ENCODE results near the gene ZC3H7B. TPM values are rescaled to one million over a fixed set of nuclear protein-coding genes. Genes with fewer than 3 reads are reported as not detected.
"Not testable (repeated sequence)": the region's sequence is repeated elsewhere in the genome, so short reads cannot be mapped to it uniquely, and the experiment has no call there.

ZC3H7B gene
- total and polyA plus RNA-seq, 2 experiments from 2014 or later: 5.4 to 54.9 TPM

DNA sequence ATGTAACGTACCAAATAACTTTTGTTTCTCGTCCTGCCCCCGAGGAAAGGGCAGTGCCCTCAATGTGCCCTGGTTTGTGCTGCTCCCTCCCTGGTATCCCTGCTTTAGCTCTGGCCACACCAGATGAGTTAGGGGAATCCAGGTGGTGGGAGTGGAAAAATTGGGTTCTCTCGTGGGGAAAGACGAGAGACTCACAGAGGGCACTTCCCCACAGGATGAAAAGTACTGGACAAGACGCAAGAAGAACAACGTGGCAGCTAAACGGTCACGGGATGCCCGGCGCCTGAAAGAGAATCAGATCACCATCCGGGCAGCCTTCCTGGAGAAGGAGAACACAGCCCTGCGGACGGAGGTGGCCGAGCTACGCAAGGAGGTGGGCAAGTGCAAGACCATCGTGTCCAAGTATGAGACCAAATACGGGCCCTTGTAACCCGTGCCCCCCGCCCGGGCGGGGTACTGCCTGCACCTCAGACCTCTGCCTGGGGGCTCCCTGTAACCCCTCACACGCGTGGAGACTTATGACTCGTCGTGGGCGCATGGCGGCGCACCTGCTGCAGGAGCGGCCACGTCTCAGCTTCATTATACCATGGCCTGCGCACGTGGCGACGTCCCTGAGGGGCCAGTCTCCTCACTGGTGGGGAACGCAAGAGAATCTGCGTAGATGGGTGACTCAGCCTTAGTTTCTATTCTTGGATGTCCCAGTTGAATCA, 94.4 kb downstream of the ZC3H7B start:
- no peak for DNase-seq
- Histone ChIP-seq H3K9ac (no peak overlapping the region), H3K4me3 (no peak overlapping the region), H3K27me3 (replicated peaks; ENCODE audit: insufficient read depth) (no peaks in the 10 kb centered on the region), H3K9me2 (ENCODE audit: insufficient read depth) (no peaks in the 10 kb centered on the region), H3F3A (ENCODE audit: insufficient read depth) (peaks cover 14% of the 10 kb centered on the region), H3K79me2 (ENCODE audit: insufficient read depth) (no peaks in the 10 kb centered on the region), H3K27ac (no peak overlapping the region), H3K4me2 (ENCODE audit: unreplicated experiment) (no peak overlapping the region), H3K9me3 (ENCODE audit: low read depth) (no peaks in the 10 kb centered on the region), H4K20me1 (ENCODE audit: insufficient read depth) (no peaks in the 10 kb centered on the region), H3K36me3 (ENCODE audit: low read depth) (no peaks in the 10 kb centered on the region; the same call in 1 of the 2 replicates), H2AFZ (no peak overlapping the region), H3K4me1 (ENCODE audit: insufficient read depth) (peaks cover 15% of the 10 kb centered on the region)
- in situ Hi-C loops (cut with MboI): no loop called here
- WGBS, 2 experiments (ENCODE audit: low coverage in 1 of 2, low lambda C conversion rate in 2 of 2, missing lambda C conversion rate in 2 of 2): 92 to 93% methylated on average over 37 of the region's 37 CpGs
- TF ChIP-seq EZH2phosphoT487 (IDR thresholded peaks at IDR 0.05; ENCODE audit: insufficient read depth, low read depth): no peak
- no peak for TF ChIP-seq EZH2 (IDR thresholded peaks at IDR 0.05; ENCODE audit: insufficient read depth, poor library complexity, severe bottlenecking)

DNA sequence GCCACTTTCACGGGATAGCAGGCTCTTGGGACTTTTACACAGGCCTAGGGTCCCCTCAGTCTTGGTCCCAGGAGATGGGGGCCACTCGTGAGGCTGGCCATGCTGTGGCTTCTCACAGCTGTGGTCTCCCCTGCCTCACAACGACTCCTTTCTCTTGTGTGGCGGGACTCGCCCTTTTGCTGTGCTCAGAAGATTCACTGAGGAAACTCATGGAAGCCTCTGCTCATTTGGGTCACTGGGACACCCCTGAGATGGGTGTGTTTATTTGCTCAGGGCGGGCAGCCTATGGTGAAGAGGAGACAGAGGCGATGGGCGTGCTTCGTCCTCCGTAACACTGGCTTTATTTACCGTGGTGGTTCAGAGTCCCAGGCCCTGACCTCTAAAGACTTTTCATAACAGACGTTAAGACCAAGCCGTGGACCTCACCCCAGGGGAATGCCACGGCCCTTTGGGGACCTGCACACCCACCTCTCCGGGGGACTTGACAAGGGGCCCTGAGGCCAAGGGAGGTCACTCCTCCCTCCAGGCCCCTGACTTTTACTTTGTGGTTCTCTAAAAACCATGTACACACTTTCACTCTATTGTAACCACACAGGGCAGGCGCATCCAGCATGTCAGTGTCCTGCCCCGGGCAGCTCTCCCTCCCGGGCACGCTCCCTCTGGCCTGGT, 96.0 kb downstream of the ZC3H7B start:
- 84 to 86% methylated on average over 19 of the region's 19 CpGs for WGBS, 2 experiments (ENCODE audit: low coverage in 1 of 2, low lambda C conversion rate in 2 of 2, missing lambda C conversion rate in 2 of 2)
- no peak overlapping the region for H3K27ac ChIP-seq
- no peak for DNase-seq
- no peak overlapping the region for H3K9ac ChIP-seq
- no peaks in the 10 kb centered on the region; the same call in 1 of the 2 replicates for H3K36me3 ChIP-seq (ENCODE audit: low read depth)
- H3K4me2 ChIP-seq (ENCODE audit: unreplicated experiment): no peak overlapping the region
- in situ Hi-C loops (cut with MboI): no loop called here
- H3K9me3 ChIP-seq (ENCODE audit: low read depth): no peaks in the 10 kb centered on the region
- no peak overlapping the region for H2AFZ ChIP-seq
- no peaks in the 10 kb centered on the region for H3K27me3 ChIP-seq (replicated peaks; ENCODE audit: insufficient read depth)
- no peak overlapping the region for H3K4me3 ChIP-seq
- no peaks in the 10 kb centered on the region for H4K20me1 ChIP-seq (ENCODE audit: insufficient read depth)
- H3K79me2 ChIP-seq (ENCODE audit: insufficient read depth): no peaks in the 10 kb centered on the region
- H3F3A ChIP-seq (ENCODE audit: insufficient read depth): peaks cover 14% of the 10 kb centered on the region
- H3K9me2 ChIP-seq (ENCODE audit: insufficient read depth): no peaks in the 10 kb centered on the region
- H3K4me1 ChIP-seq (ENCODE audit: insufficient read depth): peaks cover 22% of the 10 kb centered on the region
- TF ChIP-seq EZH2phosphoT487 (IDR thresholded peaks at IDR 0.05; ENCODE audit: insufficient read depth, low read depth) (no peak), EZH2 (IDR thresholded peaks at IDR 0.05; ENCODE audit: insufficient read depth, poor library complexity, severe bottlenecking) (no peak)

DNA sequence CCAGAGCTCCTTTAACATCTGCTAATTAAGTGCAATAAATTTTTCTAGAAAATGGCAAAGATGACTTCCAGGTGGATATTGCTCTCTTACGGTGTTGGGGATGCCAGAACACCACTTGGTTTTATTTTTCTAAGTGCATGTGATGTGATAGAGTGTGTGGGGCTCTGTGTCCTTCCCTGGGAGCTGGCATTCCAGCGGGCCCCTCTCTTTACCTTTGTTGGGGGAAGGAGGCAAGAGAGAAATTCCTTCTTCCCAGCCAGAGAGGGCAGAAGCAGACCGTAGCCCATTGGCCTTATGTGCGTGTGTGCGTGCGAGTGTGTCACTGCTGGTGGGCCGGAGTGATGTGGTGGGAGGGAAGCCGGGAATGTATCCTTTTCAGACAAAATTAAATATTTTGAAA, 97.6 kb downstream of the ZC3H7B start:
- Histone ChIP-seq H3K4me3 (no peak overlapping the region), H3K4me1 (ENCODE audit: insufficient read depth) (peaks cover 14% of the 10 kb centered on the region), H2AFZ (no peak overlapping the region), H3K27me3 (replicated peaks; ENCODE audit: insufficient read depth) (no peaks in the 10 kb centered on the region), H3K79me2 (ENCODE audit: insufficient read depth) (no peaks in the 10 kb centered on the region), H4K20me1 (ENCODE audit: insufficient read depth) (no peaks in the 10 kb centered on the region), H3K36me3 (ENCODE audit: low read depth) (no peaks in the 10 kb centered on the region; the same call in 1 of the 2 replicates), H3K9ac (no peak overlapping the region), H3K9me2 (ENCODE audit: insufficient read depth) (no peaks in the 10 kb centered on the region), H3K4me2 (ENCODE audit: unreplicated experiment) (no peak overlapping the region), H3F3A (ENCODE audit: insufficient read depth) (peaks cover 3% of the 10 kb centered on the region; the same call in 1 of the 2 replicates), H3K27ac (no peak overlapping the region), H3K9me3 (ENCODE audit: low read depth) (no peaks in the 10 kb centered on the region)
- TF ChIP-seq EZH2phosphoT487 (IDR thresholded peaks at IDR 0.05; ENCODE audit: insufficient read depth, low read depth) (no peak), EZH2 (IDR thresholded peaks at IDR 0.05; ENCODE audit: insufficient read depth, poor library complexity, severe bottlenecking) (no peak)
- no peak for DNase-seq
- in situ Hi-C loops (cut with MboI): no loop called here
- 77 to 84% methylated on average over 8 of the region's 8 CpGs for WGBS, 2 experiments (ENCODE audit: low coverage in 1 of 2, low lambda C conversion rate in 2 of 2, missing lambda C conversion rate in 2 of 2)

DNA sequence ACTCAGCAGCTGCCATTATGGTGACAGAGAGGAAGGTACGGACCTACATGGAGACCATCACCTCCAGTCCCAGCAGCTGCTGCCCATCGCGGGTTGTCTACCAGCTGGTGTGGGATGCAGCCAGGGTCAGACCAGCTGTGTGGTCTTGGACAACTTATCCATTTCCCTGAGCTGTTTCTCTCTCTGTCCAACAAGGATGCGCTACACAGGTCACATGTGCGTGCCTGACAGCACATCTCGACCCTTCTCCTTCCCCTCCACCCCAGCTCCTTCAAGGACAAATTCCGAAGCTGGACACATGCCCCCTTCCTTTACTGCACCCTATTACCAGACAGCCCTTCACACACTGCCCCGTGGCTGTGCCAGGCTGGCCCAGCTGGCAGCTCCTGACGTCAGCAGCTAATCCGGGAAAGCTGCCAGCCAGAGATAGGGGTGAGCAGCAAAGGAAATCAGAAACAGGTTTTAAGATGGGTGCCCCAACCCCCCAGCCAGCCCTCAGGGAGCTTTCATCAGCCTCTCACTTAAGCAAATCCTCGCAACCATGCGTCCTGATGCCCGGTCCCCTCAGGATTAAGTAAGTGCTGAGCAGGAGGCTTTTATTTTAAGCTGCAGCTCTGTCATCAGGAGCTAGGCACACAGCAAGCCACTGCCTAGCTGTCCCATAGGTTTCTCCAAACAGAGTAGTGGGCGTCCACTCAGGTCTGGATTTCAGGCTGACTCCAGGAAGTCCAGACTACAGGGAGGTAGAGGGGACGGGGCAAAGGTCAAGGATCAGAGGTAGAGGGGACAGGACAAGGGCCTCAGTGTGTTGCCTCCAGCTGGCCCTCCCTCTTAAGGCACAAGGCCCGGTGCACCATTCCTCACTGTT, 100.7 kb downstream of the ZC3H7B start:
- Histone ChIP-seq H4K20me1 (ENCODE audit: insufficient read depth) (no peaks in the 10 kb centered on the region), H3K9ac (peak overlapping the region; percentile 29; the same call in 1 of the 2 replicates), H3F3A (ENCODE audit: insufficient read depth) (no peaks in the 10 kb centered on the region), H3K79me2 (ENCODE audit: insufficient read depth) (no peaks in the 10 kb centered on the region), H3K4me3 (no peak overlapping the region), H3K4me2 (ENCODE audit: unreplicated experiment) (peak overlapping the region; percentile 46), H3K27ac (0 out of 2 replicates have a peak overlapping the region, but pooled peaks have one; percentile 16), H3K36me3 (ENCODE audit: low read depth) (no peaks in the 10 kb centered on the region), H3K4me1 (ENCODE audit: insufficient read depth) (peaks cover 12% of the 10 kb centered on the region), H3K9me2 (ENCODE audit: insufficient read depth) (no peaks in the 10 kb centered on the region), H2AFZ (peak overlapping the region; percentile 43), H3K9me3 (ENCODE audit: low read depth) (no peaks in the 10 kb centered on the region), H3K27me3 (replicated peaks; ENCODE audit: insufficient read depth) (no peaks in the 10 kb centered on the region)
- in situ Hi-C loops (cut with MboI): loop anchor here (10.0 kb wide), 1 partner anchor 113 kb away; no protein-coding TSS in a partner anchor
- TF ChIP-seq EZH2 (IDR thresholded peaks at IDR 0.05; ENCODE audit: insufficient read depth, poor library complexity, severe bottlenecking): no peak
- TF ChIP-seq EZH2phosphoT487 (IDR thresholded peaks at IDR 0.05; ENCODE audit: insufficient read depth, low read depth): no peak
- peak; percentile 82 for DNase-seq
- 28 to 29% methylated on average over 16 of the region's 16 CpGs for WGBS, 2 experiments (ENCODE audit: low coverage in 1 of 2, low lambda C conversion rate in 2 of 2, missing lambda C conversion rate in 2 of 2)

DNA sequence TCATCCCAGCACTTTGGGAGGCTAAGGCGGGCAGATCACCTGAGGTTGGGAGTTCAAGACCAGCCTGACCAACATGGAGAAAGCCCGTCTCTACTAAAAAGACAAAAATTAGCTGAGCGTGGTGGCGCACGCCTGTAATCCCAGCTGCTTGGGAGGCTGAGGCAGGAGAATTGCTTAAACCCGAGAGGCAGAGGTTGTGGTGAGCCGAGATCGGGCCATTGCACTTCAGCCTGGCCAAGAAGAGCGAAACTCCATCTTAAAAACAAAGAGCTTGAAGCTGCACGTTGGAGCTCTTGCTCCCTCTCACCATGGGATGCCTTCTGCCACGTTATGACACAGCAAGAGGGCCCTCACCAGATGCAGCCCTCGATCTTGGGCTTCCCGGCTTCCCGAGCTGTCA, 101.5 kb downstream of the ZC3H7B start:
- not testable (repeated sequence) for H3K4me2 ChIP-seq (ENCODE audit: unreplicated experiment); H3K9me2 ChIP-seq (ENCODE audit: insufficient read depth); H3K9ac ChIP-seq; H3K27me3 ChIP-seq (replicated peaks; ENCODE audit: insufficient read depth); H3K9me3 ChIP-seq (ENCODE audit: low read depth); H3K27ac ChIP-seq; H3K79me2 ChIP-seq (ENCODE audit: insufficient read depth); DNase-seq; H2AFZ ChIP-seq; H3K36me3 ChIP-seq (ENCODE audit: low read depth); H3F3A ChIP-seq (ENCODE audit: insufficient read depth); H3K4me3 ChIP-seq; H4K20me1 ChIP-seq (ENCODE audit: insufficient read depth)
- WGBS, 2 experiments (ENCODE audit: low coverage in 1 of 2, low lambda C conversion rate in 2 of 2, missing lambda C conversion rate in 2 of 2): 89 to 90% methylated on average over 14 of the region's 14 CpGs
- peaks cover 12% of the 10 kb centered on the region for H3K4me1 ChIP-seq (ENCODE audit: insufficient read depth)
- in situ Hi-C loops (cut with MboI): loop anchor here (10.0 kb wide), 1 partner anchor 112 kb away; no protein-coding TSS in a partner anchor
